ENCODE data around the gene GAD2. TPM values are rescaled to one million over a fixed set of nuclear protein-coding genes. Genes with fewer than 3 reads are reported as not detected.

Gene GAD2
- total RNA-seq (ENCODE audit: low replicate concordance), result 0.41 and 0.74 TPM in 2 replicates

GRCh38 chr10:26216585-26217395 lies at the start of gene GAD2:
GAD2 (plus strand) TSS chr10:26216774; CDS start chr10:26216810, 36 bp downstream.
- peaks cover 82% of the 10 kb centered on the region for H3K27me3 Mint-ChIP-seq (ENCODE audit: insufficient read depth, low read depth)
- no peak within 1 kb of the TSS for H3K27ac Mint-ChIP-seq
- Histone ChIP-seq H3K27ac (no peak within 1 kb of the TSS), H3K27me3 (peaks cover 100% of the 10 kb centered on the region), H3K36me3 (no peaks in the 10 kb centered on the region), H3K9ac (no peak within 1 kb of the TSS), H3K4me3 (peak within 1 kb of the TSS; percentile 44), H3K4me1 (peaks cover 61% of the 10 kb centered on the region), H4K20me1 (ENCODE audit: low read depth) (peaks cover 87% of the 10 kb centered on the region), H3F3A (ENCODE audit: low read depth) (peaks cover 34% of the 10 kb centered on the region), H3K79me2 (ENCODE audit: low read depth) (no peaks in the 10 kb centered on the region), H3K4me2 (peak within 1 kb of the TSS; percentile 80), H3K9me3 (ENCODE audit: low read depth) (no peaks in the 10 kb centered on the region), H2AFZ (replicated peaks) (no peak within 1 kb of the TSS)
- peak; percentile 51 for DNase-seq (ENCODE audit: low spot score)
- H3K4me1 Mint-ChIP-seq, result peaks cover 35% of the 10 kb centered on the region
- TF ChIP-seq, protein P1, sequence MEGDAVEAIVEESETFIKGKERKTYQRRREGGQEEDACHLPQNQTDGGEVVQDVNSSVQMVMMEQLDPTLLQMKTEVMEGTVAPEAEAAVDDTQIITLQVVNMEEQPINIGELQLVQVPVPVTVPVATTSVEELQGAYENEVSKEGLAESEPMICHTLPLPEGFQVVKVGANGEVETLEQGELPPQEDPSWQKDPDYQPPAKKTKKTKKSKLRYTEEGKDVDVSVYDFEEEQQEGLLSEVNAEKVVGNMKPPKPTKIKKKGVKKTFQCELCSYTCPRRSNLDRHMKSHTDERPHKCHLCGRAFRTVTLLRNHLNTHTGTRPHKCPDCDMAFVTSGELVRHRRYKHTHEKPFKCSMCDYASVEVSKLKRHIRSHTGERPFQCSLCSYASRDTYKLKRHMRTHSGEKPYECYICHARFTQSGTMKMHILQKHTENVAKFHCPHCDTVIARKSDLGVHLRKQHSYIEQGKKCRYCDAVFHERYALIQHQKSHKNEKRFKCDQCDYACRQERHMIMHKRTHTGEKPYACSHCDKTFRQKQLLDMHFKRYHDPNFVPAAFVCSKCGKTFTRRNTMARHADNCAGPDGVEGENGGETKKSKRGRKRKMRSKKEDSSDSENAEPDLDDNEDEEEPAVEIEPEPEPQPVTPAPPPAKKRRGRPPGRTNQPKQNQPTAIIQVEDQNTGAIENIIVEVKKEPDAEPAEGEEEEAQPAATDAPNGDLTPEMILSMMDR (IDR thresholded peaks at IDR 0.05), result no peak
- peak; percentile 91 for TF ChIP-seq EZH2phosphoT487 (IDR thresholded peaks at IDR 0.05)
- TF ChIP-seq EZH2 (IDR thresholded peaks at IDR 0.05), result peak; percentile 97
- peak within 1 kb of the TSS; percentile 86 for H3K4me3 Mint-ChIP-seq
- peaks cover 5% of the 10 kb centered on the region for H3K9me3 Mint-ChIP-seq
- H3K36me3 Mint-ChIP-seq, result no peaks in the 10 kb centered on the region

- H3K4me1 ChIP-seq, result peaks cover 10% of the 10 kb centered on the region
- no peaks in the 10 kb centered on the region for H3F3A ChIP-seq (ENCODE audit: low read depth)
- no peaks in the 10 kb centered on the region for H3K79me2 ChIP-seq (ENCODE audit: low read depth)
- H3K9me3 Mint-ChIP-seq, result no peaks in the 10 kb centered on the region
- H3K4me2 ChIP-seq, result no peak overlapping the region
- H3K4me1 Mint-ChIP-seq, result peaks cover 18% of the 10 kb centered on the region
- no peaks in the 10 kb centered on the region for H3K27me3 ChIP-seq
- no peak overlapping the region for H3K27ac ChIP-seq
- H3K36me3 Mint-ChIP-seq, result no peaks in the 10 kb centered on the region
- no peaks in the 10 kb centered on the region for H3K36me3 ChIP-seq
- DNase-seq (ENCODE audit: low spot score), result peak; percentile 42
- no peaks in the 10 kb centered on the region for H3K9me3 ChIP-seq (ENCODE audit: low read depth)
- H3K9ac ChIP-seq, result no peak overlapping the region
- no peak for TF ChIP-seq EZH2 (IDR thresholded peaks at IDR 0.05)
- H3K4me3 ChIP-seq, result no peak overlapping the region
- H3K4me3 Mint-ChIP-seq, result no peak overlapping the region
- no peak overlapping the region for H3K27ac Mint-ChIP-seq
- H4K20me1 ChIP-seq (ENCODE audit: low read depth), result no peaks in the 10 kb centered on the region
- H3K27me3 Mint-ChIP-seq (ENCODE audit: insufficient read depth, low read depth), result peaks cover 2% of the 10 kb centered on the region
- H2AFZ ChIP-seq (replicated peaks), result no peak overlapping the region
These were observed 47.1 kb upstream of the GAD2 start for GRCh38 chr10:26169466-26169865.

DNA sequence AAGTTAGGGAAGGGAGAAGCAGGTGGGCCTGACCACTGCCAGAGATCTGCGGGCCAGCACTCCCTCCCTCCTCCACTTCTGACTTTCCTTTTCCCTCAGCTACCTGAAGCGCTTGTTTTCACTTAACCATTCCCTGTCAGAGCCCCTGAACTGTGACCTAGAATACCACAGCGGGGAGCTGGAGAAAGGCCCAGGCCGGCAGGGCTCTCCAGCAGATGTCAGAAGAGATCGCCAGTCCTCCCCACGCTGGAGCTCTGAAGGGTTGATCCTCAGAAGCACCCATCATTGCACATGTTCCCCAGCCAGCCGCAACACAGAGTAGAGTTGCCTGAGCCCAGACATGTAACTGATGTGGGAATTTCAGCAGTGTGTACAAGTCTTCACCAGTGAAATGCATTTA lies 44.4 kb upstream of the GAD2 start:
- no peaks in the 10 kb centered on the region for H3K79me2 ChIP-seq (ENCODE audit: low read depth)
- no peak overlapping the region for H3K27ac Mint-ChIP-seq
- H3K36me3 Mint-ChIP-seq, result no peaks in the 10 kb centered on the region

More for the DNA sequence above, 44.4 kb upstream of the GAD2 start:
- peaks cover 18% of the 10 kb centered on the region for H3K4me1 Mint-ChIP-seq
- Histone ChIP-seq H4K20me1 (ENCODE audit: low read depth) (no peaks in the 10 kb centered on the region), H3K27me3 (no peaks in the 10 kb centered on the region), H3K4me2 (no peak overlapping the region), H3F3A (ENCODE audit: low read depth) (no peaks in the 10 kb centered on the region), H3K4me3 (no peak overlapping the region), H3K9ac (no peak overlapping the region), H3K4me1 (peaks cover 10% of the 10 kb centered on the region), H3K36me3 (no peaks in the 10 kb centered on the region), H2AFZ (replicated peaks) (peak overlapping the region; percentile 3), H3K27ac (no peak overlapping the region), H3K9me3 (ENCODE audit: low read depth) (no peaks in the 10 kb centered on the region)
- H3K4me3 Mint-ChIP-seq, result no peak overlapping the region
- H3K27me3 Mint-ChIP-seq (ENCODE audit: insufficient read depth, low read depth), result peaks cover 2% of the 10 kb centered on the region
- peaks cover 2% of the 10 kb centered on the region for H3K9me3 Mint-ChIP-seq
- peak; percentile 19 for DNase-seq (ENCODE audit: low spot score)
- TF ChIP-seq EZH2phosphoT487 (IDR thresholded peaks at IDR 0.05), result no peak
- TF ChIP-seq EZH2 (IDR thresholded peaks at IDR 0.05), result no peak
- TF ChIP-seq, protein P1 (IDR thresholded peaks at IDR 0.05), result no peak
